Measurements from ENCODE around the gene MRPL1. TPM values are rescaled to one million over a fixed set of nuclear protein-coding genes. Genes with fewer than 3 reads are reported as not detected.
A peak's percentile ranks its signal among the peaks of the same experiment; 100 is the strongest.

Gene MRPL1
- total and polyA plus RNA-seq, 2 of the 13 experiments (the other 11 are each of a cell fraction or from before 2014, with no cell fraction given): 23.3 to 61.5 TPM

DNA sequence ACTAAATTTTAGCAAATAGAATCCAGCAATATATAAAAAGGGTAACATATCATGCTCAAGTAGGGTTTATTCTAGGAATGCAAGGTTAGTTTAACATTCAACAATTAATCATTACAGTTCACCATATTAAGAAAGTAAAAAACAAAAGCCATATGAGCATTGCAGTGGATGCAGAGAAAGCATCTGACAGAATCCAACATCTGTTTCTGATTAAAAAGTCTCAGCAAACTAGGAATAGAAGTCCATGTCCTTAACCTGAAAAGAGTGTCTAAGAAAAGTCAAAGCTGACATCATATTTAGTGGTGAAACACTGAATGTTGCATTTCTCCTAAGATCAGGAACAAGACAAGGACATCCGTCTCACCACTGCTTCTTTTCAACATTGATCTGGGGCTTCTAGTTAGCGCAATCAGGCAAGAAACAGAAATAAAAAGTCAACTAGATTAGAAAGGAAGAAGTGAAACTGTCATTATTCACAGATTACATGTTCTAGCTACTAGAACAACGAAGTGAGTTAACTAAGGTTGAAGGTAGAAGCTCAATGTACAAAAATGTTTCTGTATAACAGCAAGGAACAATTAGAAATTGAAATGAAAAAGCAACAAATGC lies 49.3 kb downstream of the MRPL1 start:
- no peak overlapping the region for H3K9ac ChIP-seq (ENCODE audit: insufficient read depth, low read depth, low read length)
- H4K20me1 ChIP-seq (ENCODE audit: insufficient read depth, low read length): no peaks in the 10 kb centered on the region
- no peak overlapping the region for H3K27ac ChIP-seq (ENCODE audit: extremely low read length, insufficient read depth, low read length)
- H3K79me2 ChIP-seq (ENCODE audit: insufficient read depth, low read length): no peaks in the 10 kb centered on the region
- TF ChIP-seq ARID2 (CRISPR knock-in tag; IDR thresholded peaks at IDR 0.05; ENCODE audit: borderline replicate concordance): no peak
- TF ChIP-seq ZNF343 (CRISPR knock-in tag; IDR thresholded peaks at IDR 0.05): no peak
- no peak for TF ChIP-seq SOX13 (IDR thresholded peaks at IDR 0.05)
- no peak for TF ChIP-seq SOX13 (CRISPR knock-in tag; conservative IDR thresholded peaks at IDR 0.05 in 1 of 2, IDR thresholded peaks at IDR 0.05 in 1 of 2)
- TF ChIP-seq ZNF562 (CRISPR knock-in tag; IDR thresholded peaks at IDR 0.05; ENCODE audit: borderline replicate concordance): no peak
- no peak for FAIRE-seq
- no peaks in the 10 kb centered on the region for H3K27me3 ChIP-seq (ENCODE audit: control insufficient read depth in 1 of 2, insufficient read depth in 2 of 2, low read length in 2 of 2)
- no peak for ATAC-seq
- intact Hi-C loops (cut with micrococcal nuclease; ENCODE audit: unreplicated experiment) (no loop called here), in situ Hi-C loops (cut with HindIII; ENCODE audit: extremely low pct_ligation_motif_present, low pct_unique_long_range_greater_than_20kb) (no loop called here)
- H3K4me3 ChIP-seq (replicated peaks in 1 of 3; ENCODE audit: insufficient read depth in 1 of 3, low read depth in 2 of 3, low read length in 3 of 3): no peak overlapping the region
- ChIA-PET POLR2A (no interaction called here), CTCF (ENCODE audit: low intra/inter-chr PET ratio, low total read pairs) (no interaction called here)
- no peak for DNase-seq (ENCODE audit: low spot score)
- no peaks in the 10 kb centered on the region for H3K4me1 ChIP-seq (ENCODE audit: insufficient read depth, low read length)
- H3K9me3 ChIP-seq (ENCODE audit: low read length): no peaks in the 10 kb centered on the region
- BruUV-seq (replicated peaks): TSS peak; percentile 12
- H3K36me3 ChIP-seq (replicated peaks in 1 of 2; ENCODE audit: control insufficient read depth in 1 of 2, insufficient read depth in 2 of 2, low read length in 2 of 2): peaks cover 4 to 21% of the 10 kb centered on the region in 2 experiments
- no peak overlapping the region for H2AFZ ChIP-seq (ENCODE audit: low read length)
- no peak overlapping the region for H3K4me2 ChIP-seq (ENCODE audit: low read depth, low read length)
- WGBS (ENCODE audit: low lambda C conversion rate): 97% methylated on average over 3 of the region's 3 CpGs

DNA sequence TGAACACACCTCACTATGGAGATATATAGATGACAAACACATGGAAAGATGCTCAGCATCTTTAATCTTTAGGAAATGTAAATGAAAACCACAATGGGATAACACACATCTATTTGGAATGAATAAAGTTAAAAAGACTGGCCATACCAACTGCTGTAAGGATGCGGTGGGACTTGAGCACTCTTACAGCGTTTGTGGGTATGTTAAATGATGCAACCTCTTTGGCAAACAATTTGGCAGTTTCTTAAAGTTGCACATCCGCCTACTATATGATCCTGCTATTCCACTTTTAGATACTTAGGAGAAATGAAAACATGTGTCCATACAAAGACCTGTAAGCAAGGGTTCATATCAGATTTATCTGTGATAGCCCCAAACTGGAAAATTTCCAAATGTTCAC lies 50.7 kb downstream of the MRPL1 start:
- no TSS peak for BruUV-seq (replicated peaks)
- intact Hi-C loops (cut with micrococcal nuclease; ENCODE audit: unreplicated experiment) (no loop called here), in situ Hi-C loops (cut with HindIII; ENCODE audit: extremely low pct_ligation_motif_present, low pct_unique_long_range_greater_than_20kb) (no loop called here)
- no peak for ATAC-seq
- Histone ChIP-seq H3K27ac (ENCODE audit: extremely low read length, insufficient read depth, low read length) (no peak overlapping the region), H3K36me3 (replicated peaks in 1 of 2; ENCODE audit: control insufficient read depth in 1 of 2, insufficient read depth in 2 of 2, low read length in 2 of 2) (peaks cover 4 to 21% of the 10 kb centered on the region in 2 experiments), H3K4me1 (ENCODE audit: insufficient read depth, low read length) (no peaks in the 10 kb centered on the region), H3K27me3 (ENCODE audit: control insufficient read depth in 1 of 2, insufficient read depth in 2 of 2, low read length in 2 of 2) (no peaks in the 10 kb centered on the region), H3K4me3 (replicated peaks in 1 of 3; ENCODE audit: insufficient read depth in 1 of 3, low read depth in 2 of 3, low read length in 3 of 3) (no peak overlapping the region), H4K20me1 (ENCODE audit: insufficient read depth, low read length) (no peaks in the 10 kb centered on the region), H3K79me2 (ENCODE audit: insufficient read depth, low read length) (no peaks in the 10 kb centered on the region), H3K9ac (ENCODE audit: insufficient read depth, low read depth, low read length) (no peak overlapping the region), H3K9me3 (ENCODE audit: low read length) (no peaks in the 10 kb centered on the region), H3K4me2 (ENCODE audit: low read depth, low read length) (no peak overlapping the region), H2AFZ (ENCODE audit: low read length) (no peak overlapping the region)
- DNase-seq (ENCODE audit: low spot score): no peak
- no peak for FAIRE-seq
- CTCF ChIA-PET (ENCODE audit: low intra/inter-chr PET ratio, low total read pairs): no interaction called here
- 96% methylated on average over 3 of the region's 3 CpGs for WGBS (ENCODE audit: low lambda C conversion rate)
- POLR2A ChIA-PET: no interaction called here
- no peak for TF ChIP-seq CCAR2 (optimal IDR thresholded peaks at IDR 0.05; ENCODE audit: low read depth, low read length)
- no peak for TF ChIP-seq MLXIP (CRISPR knock-in tag; IDR thresholded peaks at IDR 0.05; ENCODE audit: borderline replicate concordance)
- no peak for TF ChIP-seq REPIN1 (CRISPR knock-in tag; IDR thresholded peaks at IDR 0.05; ENCODE audit: borderline replicate concordance, low read depth)
- TF ChIP-seq ETV5 (CRISPR knock-in tag; IDR thresholded peaks at IDR 0.05; ENCODE audit: borderline replicate concordance): no peak
- TF ChIP-seq NCOA1 (CRISPR knock-in tag; IDR thresholded peaks at IDR 0.05): no peak
- TF ChIP-seq ZNF251 (CRISPR knock-in tag; IDR thresholded peaks at IDR 0.05): no peak
- TF ChIP-seq, protein P1, sequence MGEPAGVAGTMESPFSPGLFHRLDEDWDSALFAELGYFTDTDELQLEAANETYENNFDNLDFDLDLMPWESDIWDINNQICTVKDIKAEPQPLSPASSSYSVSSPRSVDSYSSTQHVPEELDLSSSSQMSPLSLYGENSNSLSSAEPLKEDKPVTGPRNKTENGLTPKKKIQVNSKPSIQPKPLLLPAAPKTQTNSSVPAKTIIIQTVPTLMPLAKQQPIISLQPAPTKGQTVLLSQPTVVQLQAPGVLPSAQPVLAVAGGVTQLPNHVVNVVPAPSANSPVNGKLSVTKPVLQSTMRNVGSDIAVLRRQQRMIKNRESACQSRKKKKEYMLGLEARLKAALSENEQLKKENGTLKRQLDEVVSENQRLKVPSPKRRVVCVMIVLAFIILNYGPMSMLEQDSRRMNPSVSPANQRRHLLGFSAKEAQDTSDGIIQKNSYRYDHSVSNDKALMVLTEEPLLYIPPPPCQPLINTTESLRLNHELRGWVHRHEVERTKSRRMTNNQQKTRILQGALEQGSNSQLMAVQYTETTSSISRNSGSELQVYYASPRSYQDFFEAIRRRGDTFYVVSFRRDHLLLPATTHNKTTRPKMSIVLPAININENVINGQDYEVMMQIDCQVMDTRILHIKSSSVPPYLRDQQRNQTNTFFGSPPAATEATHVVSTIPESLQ (CRISPR knock-in tag; conservative IDR thresholded peaks at IDR 0.05): no peak
- no peak for TF ChIP-seq ZNF607 (CRISPR knock-in tag; IDR thresholded peaks at IDR 0.05; ENCODE audit: borderline replicate concordance)
